HK-2 (cell line): ENCODE measurements around the gene TMIGD3.

Experiments used
- DNase-seq: peaks from one replicate; pipeline ENCODE4 v3.0.0-alpha.2; 2018; ENCODE audit not compliant: unreplicated experiment

The TMIGD3 gene

DNA sequence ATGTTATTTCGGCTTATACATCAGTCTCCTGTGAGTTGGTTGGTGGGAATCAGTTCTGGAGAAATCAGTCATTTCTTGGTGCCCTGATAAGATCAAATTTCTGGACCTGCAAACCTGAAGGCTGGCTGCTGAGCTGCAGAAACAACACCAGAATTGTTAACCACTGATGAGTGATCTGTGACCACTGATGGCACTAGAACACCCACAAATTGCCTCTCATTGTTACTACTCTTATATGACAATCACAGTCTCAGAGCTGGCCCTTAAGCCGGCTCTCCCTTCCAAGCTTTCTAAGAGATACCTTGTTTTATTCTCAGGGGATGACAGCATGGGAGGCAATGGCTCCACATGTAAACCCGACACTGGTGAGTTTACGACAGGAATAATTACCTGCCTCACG is 27.7 kb downstream of the TMIGD3 start:
- DNase-seq = no peak

DNA sequence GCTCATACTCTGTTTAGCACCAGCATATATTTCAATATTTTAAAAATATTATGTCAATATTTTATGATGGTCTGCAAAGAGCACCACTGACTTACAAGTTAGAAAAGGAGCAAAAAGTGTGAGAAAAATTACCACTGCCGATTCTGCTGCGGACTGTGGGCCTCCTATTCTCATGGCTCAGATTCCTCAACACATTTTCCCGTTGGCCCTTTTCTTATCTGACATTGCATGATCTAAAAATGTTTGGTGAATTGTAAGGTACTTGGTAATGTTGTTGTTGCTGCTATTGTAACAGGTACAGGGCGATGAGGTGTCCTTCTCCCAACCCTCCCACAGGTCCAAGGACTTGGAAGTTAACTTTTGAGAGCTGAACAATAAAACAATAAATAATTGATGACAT is 28.9 kb downstream of the TMIGD3 start:
- no peak for DNase-seq

DNA sequence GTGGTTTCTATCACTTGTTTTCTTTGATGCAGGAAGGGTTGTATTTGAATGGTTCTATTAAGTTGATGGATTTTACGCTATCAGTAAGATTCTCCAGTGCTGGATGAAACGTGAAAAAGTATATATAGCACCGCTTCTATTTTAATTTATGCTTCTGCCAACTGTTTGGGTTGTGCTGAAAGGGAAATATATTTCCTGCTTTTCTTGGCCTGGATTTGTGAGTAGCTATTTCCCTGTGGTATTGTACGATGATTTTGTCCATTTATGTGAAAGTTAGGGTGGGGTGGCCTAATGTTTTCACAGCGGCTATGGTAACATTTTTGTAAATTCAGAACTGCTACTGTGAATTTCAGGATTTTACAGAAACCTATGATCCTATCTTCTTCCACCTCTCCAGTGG is 29.3 kb downstream of the TMIGD3 start:
- no peak for DNase-seq

DNA sequence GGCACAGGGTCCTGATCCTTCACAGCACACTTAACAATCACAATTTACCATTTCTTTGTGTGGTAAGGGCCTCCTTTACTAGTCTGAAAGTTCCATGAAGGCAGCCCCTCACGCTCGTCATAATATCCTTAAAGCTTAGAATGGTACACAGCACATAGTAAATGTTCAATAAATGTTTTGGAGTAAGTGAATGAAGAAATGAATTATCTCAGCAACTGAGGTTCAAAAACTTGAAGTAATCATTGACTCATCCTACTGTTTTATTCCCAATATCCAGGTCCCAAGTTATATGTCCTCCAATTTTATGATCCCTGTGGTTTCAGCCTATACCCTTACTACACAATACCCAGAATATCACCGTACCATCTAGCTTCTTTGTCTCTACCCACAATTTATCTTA is 31.9 kb downstream of the TMIGD3 start:
- DNase-seq = no peak

DNA sequence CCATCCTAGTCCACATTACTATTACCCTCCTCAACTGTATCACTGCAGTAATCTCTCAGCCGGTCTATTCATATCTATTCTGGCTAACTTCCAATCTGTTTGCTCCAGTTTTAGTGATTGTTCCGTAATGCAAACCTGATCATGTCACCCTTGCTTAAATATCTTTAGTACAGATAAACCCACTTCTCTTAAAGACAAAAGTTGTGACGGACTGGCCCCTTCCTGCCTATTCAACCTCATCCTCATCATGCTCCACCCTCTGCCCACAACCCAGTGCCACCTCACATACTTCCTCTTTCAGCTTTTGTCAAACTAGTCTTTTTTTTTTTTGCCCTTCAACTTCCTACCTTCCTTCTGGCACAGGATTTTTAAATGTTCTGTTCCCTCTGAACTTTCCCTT is 32.4 kb downstream of the TMIGD3 start:
- DNase-seq = no peak

DNA sequence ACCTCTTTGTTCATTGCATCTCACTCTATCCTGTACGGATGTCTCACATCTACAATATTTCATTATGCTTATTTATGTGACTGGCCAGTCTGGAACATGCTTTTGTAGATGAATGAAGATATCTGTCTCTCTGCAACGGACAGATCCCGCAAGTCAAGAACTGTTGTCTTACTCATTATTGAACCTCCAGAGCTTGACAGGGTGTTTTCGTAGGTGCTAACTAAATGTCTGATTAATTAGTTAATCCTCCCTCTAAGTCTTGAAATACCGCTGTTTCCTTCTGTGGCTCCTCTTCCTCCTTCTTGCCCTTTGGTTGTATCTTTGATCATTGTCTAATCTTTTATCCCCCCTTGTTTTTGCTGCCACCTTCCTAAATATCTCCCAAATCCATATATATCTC is 32.8 kb downstream of the TMIGD3 start:
- no peak for DNase-seq

DNA sequence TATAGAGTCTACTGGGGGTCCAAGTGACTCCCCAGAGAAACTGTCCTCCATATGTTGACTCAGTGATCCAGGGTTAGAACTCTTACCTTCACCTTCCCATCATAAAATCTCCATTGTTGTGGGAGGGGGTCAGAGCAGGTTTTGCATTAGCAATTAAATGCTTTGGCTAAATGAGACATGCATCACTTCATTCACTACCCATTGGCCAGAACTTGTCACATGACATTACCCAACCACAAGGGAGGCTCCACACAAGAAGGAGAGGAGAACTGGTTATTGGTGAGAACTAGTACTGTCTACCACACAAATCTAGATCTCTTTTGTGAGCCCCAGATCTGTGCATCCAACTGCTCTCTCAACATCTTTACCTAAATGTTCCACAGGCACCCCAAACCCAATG is 33.9 kb downstream of the TMIGD3 start:
- no peak for DNase-seq

DNA sequence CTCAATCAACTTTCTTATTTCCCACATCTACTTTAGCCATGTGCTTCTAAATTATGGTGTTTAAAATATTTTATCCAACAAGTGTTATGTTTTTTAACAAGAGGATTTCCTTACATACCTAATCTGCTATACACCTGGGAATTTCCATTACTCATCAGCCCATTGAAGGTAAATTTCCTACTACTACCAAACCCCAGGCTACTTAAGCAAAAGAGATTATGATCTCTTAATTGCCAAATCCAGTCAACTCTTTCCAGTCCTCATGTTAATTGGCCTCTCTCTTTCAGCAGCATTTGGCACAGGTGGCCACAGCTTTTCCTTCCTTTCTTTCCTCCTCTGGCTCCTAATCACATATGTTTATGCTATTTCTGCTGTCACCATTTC is 34.7 kb downstream of the TMIGD3 start:
- no peak for DNase-seq

DNA sequence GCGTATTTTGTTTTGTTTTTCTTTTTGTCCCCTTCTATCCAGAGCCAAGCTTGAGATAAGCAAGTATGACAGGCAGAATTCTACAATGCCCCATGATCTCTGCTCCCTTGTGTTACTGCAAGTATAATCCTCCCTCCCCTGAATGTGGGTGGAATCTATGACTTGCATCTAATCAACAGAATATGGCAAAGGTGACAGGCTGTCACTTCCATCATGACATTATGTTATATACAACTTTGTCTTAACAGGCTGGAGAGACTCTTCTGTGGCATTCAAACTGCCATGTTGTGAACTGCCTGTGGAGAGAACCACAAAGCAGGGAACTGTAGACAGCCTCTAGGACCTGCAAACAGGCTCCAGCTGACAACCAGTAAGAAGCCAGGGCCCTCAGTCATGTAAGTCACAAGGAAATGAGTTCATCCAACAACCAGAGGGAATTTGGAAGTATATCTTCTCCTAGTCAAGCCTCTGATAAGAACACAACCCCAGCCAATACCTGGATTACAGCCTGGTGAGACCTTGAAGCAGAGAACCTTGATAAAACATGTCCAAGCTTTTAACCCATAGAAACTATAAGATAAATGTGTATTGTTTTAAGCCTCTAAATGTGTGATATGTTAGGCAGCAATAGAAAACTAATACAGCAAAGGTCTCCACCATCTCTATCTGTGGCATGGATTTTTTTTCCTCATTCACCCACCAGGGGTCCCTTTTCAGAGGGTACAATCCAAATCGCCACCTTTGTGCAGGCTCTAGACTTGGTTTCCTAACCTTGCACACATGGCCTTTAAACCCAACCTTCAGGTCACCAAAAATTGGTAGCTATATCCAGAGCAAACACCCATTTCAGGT is 35.3 kb downstream of the TMIGD3 start:
- DNase-seq = no peak

DNA sequence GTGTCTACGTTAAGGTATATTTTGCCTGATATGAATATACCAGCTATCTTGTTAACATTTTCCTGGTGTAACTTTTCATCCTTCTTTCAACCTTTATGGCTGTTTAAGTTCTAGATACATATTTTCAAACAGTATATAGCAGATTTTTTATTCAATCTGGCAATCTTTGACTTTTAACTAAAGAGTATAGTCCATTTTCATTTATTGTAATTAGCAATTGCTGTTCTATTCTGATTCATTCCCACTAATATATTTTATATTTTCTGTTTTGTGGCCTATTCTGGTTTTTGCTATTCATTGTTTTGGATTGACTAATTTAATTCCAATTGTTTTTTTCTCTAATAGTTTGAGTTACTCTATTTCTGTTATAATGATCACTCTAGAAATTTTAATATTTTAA is 37.0 kb downstream of the TMIGD3 start:
- DNase-seq = no peak

DNA sequence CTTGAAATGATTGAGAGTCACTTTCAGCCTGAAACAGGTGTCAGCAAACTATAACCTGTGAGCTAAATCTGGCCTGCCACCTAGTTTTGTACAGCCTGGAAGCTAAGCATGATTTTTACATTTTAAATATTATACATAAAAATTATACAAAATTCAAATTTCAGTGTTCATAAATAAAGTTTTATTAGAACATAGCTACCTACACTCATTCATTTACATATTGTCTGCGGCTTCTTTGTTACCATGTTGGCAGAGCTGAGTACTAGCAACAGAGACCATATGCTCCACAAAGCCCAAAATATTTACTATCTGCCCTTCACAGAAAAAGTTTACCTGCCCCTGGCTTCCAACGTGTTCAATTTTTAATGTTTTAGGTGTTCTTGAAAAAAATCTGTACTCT is 37.7 kb downstream of the TMIGD3 start:
- no peak for DNase-seq

DNA sequence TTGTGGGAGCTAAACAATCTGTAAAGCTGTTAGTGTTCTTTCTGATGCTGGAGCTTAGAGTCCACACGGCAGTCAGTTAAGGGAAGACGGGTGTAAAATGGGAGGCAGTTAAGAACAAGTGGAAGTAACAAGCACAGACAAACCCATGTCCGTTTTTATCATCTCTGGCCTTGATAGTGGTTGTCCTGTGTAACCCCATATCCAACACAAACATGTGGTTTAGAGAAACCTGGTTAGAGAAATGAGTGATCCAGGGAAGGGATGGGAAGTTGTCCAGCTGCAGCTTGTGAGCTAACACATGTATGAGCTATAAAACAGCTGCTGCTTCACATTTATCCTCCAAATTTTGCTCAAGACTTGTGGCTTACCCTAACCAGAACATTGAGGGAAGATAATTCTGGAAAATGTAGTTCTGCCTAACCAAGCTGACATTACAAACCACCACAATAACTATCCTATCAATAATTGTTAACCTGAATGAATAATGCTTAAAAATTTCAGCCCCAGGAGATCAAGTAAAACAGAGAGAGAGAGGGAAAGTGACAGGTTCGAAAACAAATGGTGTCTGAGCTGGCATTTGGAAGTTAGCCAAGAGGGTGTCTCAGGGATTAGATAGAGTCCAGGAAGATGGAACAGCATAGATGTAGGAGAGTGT is 40.3 kb downstream of the TMIGD3 start:
- DNase-seq = peak; percentile 54

DNA sequence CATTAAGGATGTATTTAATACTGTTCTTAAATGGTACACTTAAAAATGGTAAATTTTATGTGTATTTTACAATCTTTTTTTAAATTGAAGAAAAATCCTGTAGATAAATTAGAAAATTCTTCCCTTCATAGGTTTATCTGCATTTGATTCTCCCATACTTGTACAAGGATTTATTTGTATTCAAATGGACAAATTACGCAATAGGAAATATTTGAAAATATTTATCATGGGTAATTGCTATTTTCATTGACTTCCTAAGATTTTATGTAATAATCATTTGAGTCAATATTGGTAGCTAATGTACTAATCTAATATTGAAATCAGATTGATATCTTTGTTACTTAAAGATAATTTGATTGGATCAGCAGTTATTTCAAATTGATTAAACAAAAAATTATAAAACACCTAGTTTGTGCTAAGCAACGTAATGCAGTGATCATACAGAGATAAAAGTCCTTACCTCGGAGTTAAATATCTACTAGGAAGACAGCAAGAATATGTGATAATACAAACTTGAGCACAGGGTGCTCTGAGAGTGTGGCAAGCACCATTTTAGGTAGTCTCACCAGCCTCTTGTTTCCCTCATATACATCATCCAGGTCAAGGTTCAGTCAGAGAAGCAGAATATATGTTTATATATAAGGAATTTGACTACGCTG is 40.9 kb downstream of the TMIGD3 start:
- DNase-seq = no peak

DNA sequence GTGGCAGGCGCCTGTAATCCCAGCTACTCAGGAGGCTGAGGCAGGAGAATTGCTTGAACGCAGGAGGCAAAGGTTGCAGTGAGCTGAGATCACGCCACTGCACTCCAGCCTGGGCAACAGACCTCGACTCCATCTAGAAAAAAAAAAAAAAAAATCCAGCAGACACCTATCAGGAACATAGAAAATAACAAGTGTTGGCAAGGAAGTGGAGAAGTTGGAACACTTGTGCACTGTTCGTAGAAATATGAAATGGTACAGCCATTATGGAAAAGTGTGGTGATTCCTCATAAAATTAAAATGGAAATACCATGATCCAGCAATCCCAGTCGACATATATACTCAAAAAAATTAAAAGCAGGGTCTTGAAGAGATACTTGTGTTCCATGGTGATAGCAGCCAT is 41.7 kb downstream of the TMIGD3 start:
- no peak for DNase-seq

DNA sequence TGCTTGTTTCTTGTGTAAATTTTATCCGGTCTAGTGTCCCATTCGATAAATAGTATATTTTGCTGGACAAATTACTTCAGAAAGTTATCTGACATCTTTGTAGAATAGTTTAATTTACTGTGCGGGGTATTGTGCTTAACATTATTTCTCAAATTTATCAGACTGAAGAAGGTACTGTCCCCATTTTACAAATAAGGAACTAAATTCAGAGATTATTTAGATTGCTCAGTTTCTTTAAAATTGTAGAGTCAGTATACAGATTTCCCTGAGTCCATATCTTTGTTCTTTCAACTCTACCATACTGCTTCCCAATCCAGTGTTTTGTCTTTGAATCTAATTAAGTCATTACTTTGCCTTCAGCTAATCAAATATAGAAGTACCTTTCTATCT is 47.8 kb downstream of the TMIGD3 start:
- no peak for DNase-seq

DNA sequence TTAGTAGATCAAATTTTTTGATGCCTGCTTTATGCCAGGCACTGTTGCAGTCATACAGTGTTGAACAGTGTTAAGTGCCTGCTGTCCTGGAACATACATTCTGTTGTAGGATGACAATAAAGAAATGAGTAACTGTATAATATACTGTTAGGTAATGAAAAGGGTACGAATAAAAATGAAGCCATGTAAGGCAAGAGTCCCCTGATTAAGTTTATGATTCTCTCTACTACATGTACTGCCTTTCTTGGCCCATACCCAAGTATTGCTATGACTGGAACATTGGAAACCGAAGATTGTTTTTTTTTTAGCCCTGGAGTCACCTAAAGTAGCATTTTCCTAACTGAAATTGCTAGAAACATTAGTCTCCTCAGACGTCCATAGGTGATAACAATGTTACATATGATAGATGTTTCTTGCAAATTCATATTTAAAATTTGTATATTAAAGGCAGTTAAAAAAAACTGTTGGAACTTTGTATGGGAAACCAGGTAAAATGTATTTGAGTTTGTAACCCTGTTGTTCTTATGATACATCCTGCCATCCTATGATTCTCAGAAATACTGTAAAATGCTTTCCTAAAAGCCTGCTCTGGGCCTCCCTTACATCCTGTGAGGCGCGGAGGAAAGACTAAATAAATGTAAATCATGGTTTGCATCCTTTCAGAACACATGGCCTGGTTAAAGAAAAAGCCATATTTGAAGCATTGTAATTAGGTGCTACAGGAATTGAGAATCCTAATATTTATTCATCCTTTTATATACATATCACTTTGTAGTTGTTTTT is 48.4 kb downstream of the TMIGD3 start:
- DNase-seq = no peak

DNA sequence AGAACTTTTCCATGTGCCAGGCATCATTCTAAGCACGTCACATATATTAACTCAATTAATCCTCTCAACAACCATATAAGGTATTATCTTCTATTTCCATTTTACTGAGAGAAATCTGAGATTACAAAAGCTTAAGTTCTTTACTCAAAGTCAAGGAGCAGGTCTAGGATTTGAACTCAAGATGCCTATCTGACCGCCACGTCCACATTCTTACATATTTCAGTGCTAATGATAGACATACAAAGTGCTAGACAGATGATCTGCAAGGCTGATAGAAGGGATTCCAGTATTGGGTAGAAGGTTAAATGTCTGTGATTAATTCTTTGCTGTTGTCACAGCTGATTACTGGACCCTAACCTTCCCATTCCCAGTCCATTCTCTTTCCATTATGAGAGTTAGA is 49.7 kb downstream of the TMIGD3 start:
- no peak for DNase-seq

DNA sequence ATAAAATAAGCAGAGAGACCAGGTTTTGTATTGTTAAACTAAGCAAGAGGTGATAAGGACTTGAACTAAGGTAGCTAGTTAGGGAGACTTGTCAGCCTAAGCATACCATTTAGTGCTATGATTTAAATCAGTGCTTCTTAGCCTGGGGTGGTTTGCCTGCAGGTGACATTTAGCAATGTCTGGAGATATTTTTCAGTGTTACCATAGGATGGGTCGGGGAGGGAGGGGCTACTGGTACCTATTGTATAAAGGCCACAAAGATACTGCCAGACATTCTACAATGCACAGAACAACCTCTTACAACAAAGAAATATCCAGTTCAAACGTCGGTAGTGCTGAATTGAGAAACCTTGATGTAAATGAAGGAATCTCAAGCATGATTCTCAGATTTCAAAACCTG is 50.9 kb downstream of the TMIGD3 start:
- DNase-seq = no peak

DNA sequence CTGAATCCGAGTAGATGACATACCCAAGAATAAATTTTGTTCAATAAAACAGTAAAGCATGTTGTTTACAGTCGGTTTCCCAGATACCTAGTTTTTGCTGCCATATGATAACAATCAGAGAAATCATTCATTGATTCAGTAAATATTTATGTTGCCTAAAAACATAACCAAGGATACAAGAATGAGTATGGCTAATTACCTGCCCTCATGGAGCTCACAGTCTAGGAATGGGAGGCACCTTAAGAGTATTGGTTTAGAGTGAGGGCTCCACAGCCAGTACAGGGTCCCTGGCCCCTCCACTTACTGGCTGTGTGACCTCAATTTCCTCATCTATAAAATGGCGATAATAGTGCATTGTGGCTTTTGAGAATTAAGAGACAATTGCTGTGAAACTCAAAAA is 53.2 kb downstream of the TMIGD3 start:
- DNase-seq = no peak

DNA sequence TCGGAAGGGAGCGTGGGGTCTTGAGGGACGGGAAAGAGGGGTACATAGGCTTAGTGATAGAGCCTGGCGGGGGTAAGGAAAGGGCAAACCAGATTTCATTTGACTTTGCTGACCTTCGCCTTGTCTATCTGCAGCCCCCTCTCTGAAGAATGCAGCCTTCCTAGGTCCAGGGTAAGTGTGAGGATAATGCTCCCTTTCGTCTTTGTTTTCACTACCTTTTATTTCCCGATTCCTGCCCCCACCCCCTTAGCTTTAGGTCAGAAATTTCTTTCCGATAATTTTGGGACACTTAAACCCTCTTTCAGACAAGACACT is 53.8 kb downstream of the TMIGD3 start:
- no peak for DNase-seq

DNA sequence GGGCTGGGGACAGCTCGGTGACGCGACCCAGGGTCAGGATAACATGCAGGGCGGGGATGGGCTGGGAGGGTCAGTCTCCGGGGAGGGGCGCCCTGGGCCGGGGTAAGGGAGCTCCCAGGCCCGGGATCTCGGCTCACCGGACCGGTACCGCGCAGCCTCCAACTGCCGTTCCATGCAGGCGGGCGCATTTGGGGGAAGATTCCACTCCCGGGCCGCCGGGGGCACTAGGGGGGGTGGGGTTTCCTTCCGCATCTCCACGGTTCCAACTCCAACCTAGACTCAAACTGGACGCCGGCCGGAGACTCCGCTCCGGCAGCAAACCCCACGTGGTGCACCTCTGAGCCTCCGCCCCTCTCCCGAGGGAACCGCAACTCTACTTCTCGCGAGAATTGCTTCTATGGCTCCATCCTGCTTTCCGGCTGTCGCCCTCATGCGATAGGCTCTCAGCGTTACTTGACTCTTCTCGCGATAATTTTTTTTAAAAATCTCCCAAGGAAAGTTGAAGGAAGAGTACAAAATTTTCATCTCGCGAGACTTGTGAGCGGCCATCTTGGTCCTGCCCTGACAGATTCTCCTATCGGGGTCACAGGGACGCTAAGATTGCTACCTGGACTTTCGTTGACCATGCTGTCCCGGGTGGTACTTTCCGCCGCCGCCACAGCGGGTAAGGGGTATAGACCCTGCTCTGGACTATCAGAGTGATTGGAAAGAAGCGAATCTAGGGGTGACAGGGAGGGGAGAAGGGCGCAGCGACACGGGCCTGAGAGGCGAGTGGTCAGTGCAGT is 54.3 kb downstream of the TMIGD3 start, which contains the start of the genes ATP5PB and WDR77:
ATP5PB (plus strand) TSS at position 547 of the 785 bp plus-strand sequence; CDS start at position 625, 78 bp downstream.
WDR77 (minus strand) TSS at position 339 of the 785 bp plus-strand sequence; CDS start at position 252, 87 bp downstream.
- peak; percentile 93 for DNase-seq
